GM21619 (cell line): ENCODE measurements around the gene DDX10.
"Not testable (repeated sequence)": the region's sequence is repeated elsewhere in the genome, so short reads cannot be mapped to it uniquely, and the experiment has no call there.

Source experiments
- ATAC-seq: cut with Tn5 transposase; IDR thresholded peaks from one replicate; pipeline ENCODE4 v1.9.1; 2021; ENCODE audit not compliant: unreplicated experiment

Gene DDX10

GRCh38 chr11:108813086-108813485 is 148.2 kb downstream of the DDX10 start:
- no peak for ATAC-seq

- no peak for ATAC-seq
These were observed 153.1 kb downstream of the DDX10 start for GRCh38 chr11:108817976-108818375.

GRCh38 chr11:108818971-108819370 is 154.1 kb downstream of the DDX10 start:
- no peak for ATAC-seq

GRCh38 chr11:108819957-108820356 is 155.1 kb downstream of the DDX10 start:
- no peak for ATAC-seq

GRCh38 chr11:108823960-108824359 is 159.1 kb downstream of the DDX10 start:
- ATAC-seq = not testable (repeated sequence)

- no peak for ATAC-seq
These were observed 159.7 kb downstream of the DDX10 start for GRCh38 chr11:108824545-108824944.

GRCh38 chr11:108825381-108825780 is 160.5 kb downstream of the DDX10 start:
- no peak for ATAC-seq

- ATAC-seq = no peak
These were observed 161.3 kb downstream of the DDX10 start for GRCh38 chr11:108826136-108826535.

- no peak for ATAC-seq
These were observed 170.8 kb downstream of the DDX10 start for GRCh38 chr11:108835624-108836023.

GRCh38 chr11:108836541-108836940 is 171.7 kb downstream of the DDX10 start:
- no peak for ATAC-seq

- ATAC-seq = peak; percentile 42
These were observed 173.4 kb downstream of the DDX10 start for GRCh38 chr11:108838102-108838791.

- no peak for ATAC-seq
These were observed 173.9 kb downstream of the DDX10 start for GRCh38 chr11:108838792-108839105.

GRCh38 chr11:108846009-108846408 is 181.1 kb downstream of the DDX10 start:
- no peak for ATAC-seq

- no peak for ATAC-seq
These were observed 182.6 kb downstream of the DDX10 start for GRCh38 chr11:108847298-108847990.

GRCh38 chr11:108851781-108852180 is 186.9 kb downstream of the DDX10 start:
- ATAC-seq = no peak

- no peak for ATAC-seq
These were observed 187.8 kb downstream of the DDX10 start for GRCh38 chr11:108852701-108853100.

- no peak for ATAC-seq
These were observed 188.3 kb downstream of the DDX10 start for GRCh38 chr11:108853151-108853550.

- ATAC-seq = peak; percentile 49
These were observed 189.0 kb downstream of the DDX10 start for GRCh38 chr11:108853864-108854263.

GRCh38 chr11:108854346-108854745 is 189.5 kb downstream of the DDX10 start:
- ATAC-seq = peak; percentile 94

- ATAC-seq = no peak
These were observed 192.5 kb downstream of the DDX10 start for GRCh38 chr11:108857382-108857781.

GRCh38 chr11:108858622-108859021 is 193.8 kb downstream of the DDX10 start:
- ATAC-seq = no peak

GRCh38 chr11:108859510-108859909 is 194.6 kb downstream of the DDX10 start:
- no peak for ATAC-seq

- ATAC-seq = no peak
These were observed 198.7 kb downstream of the DDX10 start for GRCh38 chr11:108863528-108863927.
